ENCODE measurements around the gene MYCT1.

DNA sequence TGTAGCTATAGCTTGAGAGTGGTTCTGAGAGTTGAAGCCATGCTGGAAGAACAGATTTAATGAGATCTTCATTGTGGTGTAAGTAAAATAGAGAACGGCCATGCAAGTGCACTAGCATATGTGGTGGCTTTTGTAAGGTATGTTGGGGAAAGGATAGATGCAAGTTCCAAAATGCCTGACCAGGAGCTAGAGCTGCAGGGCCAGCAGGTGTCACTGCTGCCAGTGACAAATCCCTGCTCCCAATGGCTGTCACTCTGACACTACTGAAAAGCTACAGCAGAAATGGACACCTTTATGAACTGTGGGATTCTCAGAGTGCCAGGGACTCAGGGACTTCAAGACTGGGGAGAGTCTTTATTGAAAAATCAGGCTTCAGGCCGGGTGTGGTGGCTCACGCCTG, 29.8 kb downstream of the MYCT1 start:
- no peak for TF ChIP-seq YY1 (IDR thresholded peaks at IDR 0.05; ENCODE audit: insufficient read depth, insufficient read length)
- no peak for TF ChIP-seq ZNF274 (IDR thresholded peaks at IDR 0.05; ENCODE audit: low read depth, low read length)

All from NT2/D1 (cell line).